Kidney epithelial cell (primary cell): Measurements from ENCODE around the gene PERM1. TPM values are rescaled to one million over a fixed set of nuclear protein-coding genes. Genes with fewer than 3 reads are reported as not detected.
"Not testable (repeated sequence)": the region's sequence is repeated elsewhere in the genome, so short reads cannot be mapped to it uniquely, and the experiment has no call there.

Source experiments
- DNase-seq: peaks from one replicate; pipeline ENCODE4 v3.0.0-alpha.2; 2010; ENCODE audit warnings: low read depth
- H3K27me3 ChIP-seq: 2 replicates; pipeline ENCODE4 v1.6.0; 2011; ENCODE audit warnings: low read length; ENCODE audit not compliant: control insufficient read depth, insufficient read depth
- H3K36me3 ChIP-seq: 2 replicates; pipeline ENCODE4 v1.5.1; 2011; ENCODE audit warnings: low read length; ENCODE audit not compliant: control insufficient read depth, insufficient read depth
- H3K4me3 ChIP-seq: 2 replicates; pipeline ENCODE4 v1.5.1; 2011; ENCODE audit warnings: low read depth, mild to moderate bottlenecking, control low read depth, low read length
- CTCF ChIP-seq: IDR thresholded peaks from 2 replicates; pipeline ENCODE4 v1.5.1; 2011; ENCODE audit warnings: mild to moderate bottlenecking, moderate library complexity, low read length, control low read depth, inconsistent platforms; ENCODE audit not compliant: insufficient read depth, poor library complexity, severe bottlenecking
- total RNA-seq: library from RNA; depleted of rRNA; stranded (reverse); fragments of >200 nt; gene quantifications from 2 replicates; pipeline ENCODE4 v1.2.3, GENCODE V29; 2015

The PERM1 gene
- total RNA-seq = 0.34 TPM in 1 of 2 replicates, not detected in the other

- H3K4me3 ChIP-seq = no peak within 1 kb of the TSS
- H3K27me3 ChIP-seq = peaks cover 44% of the 10 kb centered on the region
- no peak for TF ChIP-seq CTCF
- DNase-seq = no peak
- no peaks in the 10 kb centered on the region for H3K36me3 ChIP-seq
Measured at GRCh38 chr1:981955-982558, at the start of gene PERM1. TSS of gene PERM1 (minus strand) at chr1:982093. CDS start at chr1:981029, 1,064 bp downstream.

DNA sequence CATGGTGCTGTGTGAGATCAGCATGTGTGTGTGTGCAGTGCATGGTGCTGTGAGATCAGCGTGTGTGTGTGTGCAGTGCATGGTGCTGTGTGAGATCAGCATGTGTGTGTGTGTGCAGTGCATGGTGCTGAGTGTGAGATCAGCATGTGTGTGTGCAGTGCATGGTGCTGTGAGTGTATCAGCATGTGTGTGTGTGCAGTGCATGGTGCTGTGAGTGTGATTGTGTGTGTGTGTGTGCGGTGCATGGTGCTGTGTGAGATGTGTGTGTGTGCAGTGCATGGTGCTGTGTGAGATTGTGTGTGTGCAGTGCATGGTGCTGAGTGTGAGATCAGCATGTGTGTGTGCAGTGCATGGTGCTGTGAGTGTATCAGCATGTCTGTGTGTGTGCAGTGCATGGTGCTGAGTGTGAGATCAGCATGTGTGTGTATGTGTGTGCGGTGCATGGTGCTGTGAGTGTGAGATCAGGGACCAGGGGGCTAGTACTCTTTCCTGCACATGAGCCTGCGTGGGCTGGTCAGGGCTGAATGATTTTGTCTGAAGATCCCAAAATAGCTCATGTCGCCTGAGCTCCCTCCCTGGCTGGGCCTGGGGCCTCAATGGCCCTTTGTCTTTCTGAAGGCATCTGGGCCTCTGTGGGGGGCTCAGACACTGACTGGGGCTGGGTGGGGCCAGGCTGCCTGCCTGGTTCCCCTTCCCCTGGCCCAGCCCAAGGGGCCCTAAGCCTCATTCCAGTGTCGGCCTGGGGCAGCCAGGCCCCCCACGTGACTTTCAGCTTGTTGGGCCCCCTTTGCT, 49.2 kb upstream of the PERM1 start:
- not testable (repeated sequence) for H3K4me3 ChIP-seq, H3K27me3 ChIP-seq, DNase-seq, H3K36me3 ChIP-seq

- H3K27me3 ChIP-seq = no peaks in the 10 kb centered on the region
- peaks cover 2% of the 10 kb centered on the region for H3K36me3 ChIP-seq
- TF ChIP-seq CTCF = no peak
Measured at GRCh38 chr1:1027791-1028190, 45.9 kb upstream of the PERM1 start.

DNA sequence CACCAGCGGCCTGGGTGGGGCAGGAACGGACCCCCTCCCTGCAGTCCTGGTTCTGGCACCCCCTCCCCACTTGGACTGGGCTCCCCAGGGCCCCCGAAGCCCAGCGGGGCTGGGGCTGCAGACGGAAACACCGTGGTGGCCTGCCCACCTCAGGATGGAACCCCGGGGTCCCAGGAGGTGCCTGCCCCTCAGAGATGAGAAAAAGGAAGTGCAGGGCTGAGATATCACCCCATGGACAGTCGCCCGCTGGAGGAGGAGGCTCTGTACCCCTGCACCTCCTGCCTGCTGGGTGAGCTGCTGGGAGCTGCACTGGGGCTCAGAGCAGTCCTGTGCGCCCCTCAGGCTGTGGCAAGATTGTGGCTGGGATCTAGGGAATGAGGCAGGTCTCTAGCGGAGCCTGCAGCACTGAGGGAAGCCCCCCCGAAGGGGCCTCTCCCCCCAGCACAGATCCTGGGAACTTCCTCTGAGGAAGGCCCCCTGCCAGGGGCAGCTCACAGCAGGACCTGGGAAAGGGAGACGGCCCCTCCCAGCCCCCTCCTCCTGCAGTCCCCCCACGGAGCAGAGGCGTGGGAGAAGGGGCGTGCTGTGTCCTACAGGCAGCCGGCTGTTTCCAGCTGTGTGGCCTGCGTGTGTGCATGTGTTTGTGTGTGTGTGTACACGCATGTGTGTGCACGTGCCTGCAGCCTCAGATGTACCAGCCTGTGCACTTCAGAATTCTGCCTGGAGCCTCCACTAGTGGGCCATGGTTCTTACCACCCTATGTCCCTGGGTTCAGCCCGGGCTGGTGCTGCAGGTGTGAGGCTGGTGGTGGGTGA, 44.9 kb upstream of the PERM1 start:
- TF ChIP-seq CTCF = no peak
- no peak overlapping the region for H3K4me3 ChIP-seq
- H3K27me3 ChIP-seq = no peaks in the 10 kb centered on the region
- DNase-seq = no peak
- H3K36me3 ChIP-seq = peaks cover 3% of the 10 kb centered on the region

More at GRCh38 chr1:1027791-1028190, 45.9 kb upstream of the PERM1 start:
- H3K4me3 ChIP-seq = no peak overlapping the region
- DNase-seq = no peak

GRCh38 chr1:1025730-1026129, 43.8 kb upstream of the PERM1 start:
- peaks cover 3% of the 10 kb centered on the region for H3K36me3 ChIP-seq
- DNase-seq = no peak
- no peaks in the 10 kb centered on the region for H3K27me3 ChIP-seq
- H3K4me3 ChIP-seq = no peak overlapping the region
- no peak for TF ChIP-seq CTCF
